ENCODE data around the gene OR1K1.
"Not testable (repeated sequence)": the region's sequence is repeated elsewhere in the genome, so short reads cannot be mapped to it uniquely, and the experiment has no call there.

OR1K1 gene

GRCh38 chr9:122814545-122814944, 14.6 kb downstream of the OR1K1 start:
- DNase-seq, result no peak

GRCh38 chr9:122815544-122815943, 15.6 kb downstream of the OR1K1 start:
- DNase-seq, result no peak

- DNase-seq, result peak; percentile 36 to 49
These were observed 16.4 kb downstream of the OR1K1 start for GRCh38 chr9:122816163-122816867.

- DNase-seq, result no peak
These were observed 19.4 kb downstream of the OR1K1 start for GRCh38 chr9:122819326-122819725.

GRCh38 chr9:122819791-122820489, 20.0 kb downstream of the OR1K1 start:
- no peak for DNase-seq

GRCh38 chr9:122820490-122820845, 20.5 kb downstream of the OR1K1 start:
- no peak for DNase-seq

GRCh38 chr9:122821278-122821943, 21.5 kb downstream of the OR1K1 start:
- peak in 1 of 2 donors; percentile 19 for DNase-seq

GRCh38 chr9:122822056-122822455, 22.1 kb downstream of the OR1K1 start:
- DNase-seq, result no peak

GRCh38 chr9:122822938-122823337, 23.0 kb downstream of the OR1K1 start:
- no peak for DNase-seq

- no peak for DNase-seq
These were observed 27.8 kb downstream of the OR1K1 start for GRCh38 chr9:122827761-122828093.

- not testable (repeated sequence) for DNase-seq
These were observed 29.0 kb downstream of the OR1K1 start for GRCh38 chr9:122828965-122829284.

GRCh38 chr9:122832194-122832593, 32.3 kb downstream of the OR1K1 start:
- no peak for DNase-seq

- no peak for DNase-seq
These were observed 35.4 kb downstream of the OR1K1 start for GRCh38 chr9:122835313-122835731.

- no peak for DNase-seq
These were observed 37.4 kb downstream of the OR1K1 start for GRCh38 chr9:122837266-122837850.

- not testable (repeated sequence) for DNase-seq
These were observed 38.5 kb downstream of the OR1K1 start for GRCh38 chr9:122838441-122838840.

GRCh38 chr9:122841501-122841900, 41.6 kb downstream of the OR1K1 start:
- DNase-seq, result no peak

GRCh38 chr9:122844137-122844536, 44.2 kb downstream of the OR1K1 start:
- no peak for DNase-seq

- DNase-seq, result no peak
These were observed 45.2 kb downstream of the OR1K1 start for GRCh38 chr9:122845116-122845515.

GRCh38 chr9:122846371-122846940, 46.5 kb downstream of the OR1K1 start:
- no peak for DNase-seq

- DNase-seq, result no peak
These were observed 48.5 kb downstream of the OR1K1 start for GRCh38 chr9:122848256-122848943.
